GM12878 (cell line): Measurements from ENCODE around the gene GPSM1. TPM values are rescaled to one million over a fixed set of nuclear protein-coding genes. Genes with fewer than 3 reads are reported as not detected.

Source experiments
- ATAC-seq: fragments of 200-7000 bp; cut with Tn5 transposase; 3 replicates; pipeline ENCODE4 v1.9.1; 2020; ENCODE audit warnings: mild to moderate bottlenecking, moderate library complexity
- BruUV-seq: library from RNA; stranded (reverse); fragments of 400-500 nt; replicated peaks from 2 replicates; lab custom pipeline; 2021; lab: Mats Ljungman, UMichigan
- CTCF ChIA-PET: fragments of 300-600 bp; sonication (Branson Sonifier 250); formaldehyde crosslinking; extraction: SDS; loops from one replicate; lab custom pipeline; 2021; ENCODE audit warnings: inconsistent platforms; lab: Yijun Ruan, JAX
- POLR2A ChIA-PET: fragments of 350-600 bp; formaldehyde crosslinking; extraction: SDS; loops from one replicate; lab custom pipeline; 2021; ENCODE audit warnings: inconsistent platforms; lab: Charles Lee
- RAD21 ChIA-PET: fragments of 300-600 bp; sonication (Branson Sonifier 250); formaldehyde crosslinking; loops from one replicate; lab custom pipeline; 2023; ENCODE audit warnings: antibody characterized with exemption; ENCODE audit not compliant: unreplicated experiment; lab: Charles Lee
- SMC1A ChIA-PET: fragments of 300-600 bp; sonication (Branson Sonifier 250); formaldehyde crosslinking; loops from one replicate; lab custom pipeline; 2023; ENCODE audit not compliant: unreplicated experiment, uncharacterized antibody; lab: Charles Lee
- DNase-seq: peaks from one replicate; pipeline ENCODE4 v3.0.0-alpha.2; 2011; ENCODE audit warnings: low read depth, low spot score
- FAIRE-seq: peaks from 3 replicates; lab custom pipeline; 2011; peaks lifted over from hg19 to GRCh38; lab: Jason Lieb, UNC
- H2AFZ ChIP-seq: 2 replicates; pipeline ENCODE4 v1.6.0; 2011; ENCODE audit warnings: low read depth, low read length, control low read depth; ENCODE audit not compliant: control insufficient read depth
- H3K27ac ChIP-seq: 2 replicates; pipeline ENCODE4 v1.5.1; 2011; ENCODE audit warnings: control low read depth; ENCODE audit not compliant: control insufficient read depth, insufficient read depth
- H3K27me3 ChIP-seq, 2 experiments: replicated peaks in 1 of 2; 2 replicates each; pipeline versions ENCODE4 v1.6.0 to v1.6.1; 2011; ENCODE audit warnings: low read length in 1 of 2; ENCODE audit not compliant: control insufficient read depth in 2 of 2, insufficient read depth in 2 of 2
- H3K36me3 ChIP-seq, 2 experiments: 2 replicates each; pipeline ENCODE4 v1.5.1; 2011; ENCODE audit warnings: low read length in 1 of 2; ENCODE audit not compliant: control insufficient read depth in 2 of 2, insufficient read depth in 2 of 2
- H3K4me1 ChIP-seq: 2 replicates; pipeline ENCODE4 v1.6.1; 2011; ENCODE audit warnings: mild to moderate bottlenecking, low read length, moderate library complexity, mixed read lengths; ENCODE audit not compliant: control insufficient read depth, insufficient read depth
- H3K4me2 ChIP-seq: 2 replicates; pipeline ENCODE4 v1.6.0; 2011; ENCODE audit warnings: control low read depth; ENCODE audit not compliant: control insufficient read depth, insufficient read depth
- H3K4me3 ChIP-seq: fragments of 200-600 bp; sonication (generic); 2 replicates; pipeline ENCODE4 v1.5.1; 2016
- H3K79me2 ChIP-seq: 2 replicates; pipeline ENCODE4 v1.6.0; 2011; ENCODE audit warnings: low read length; ENCODE audit not compliant: control insufficient read depth, insufficient read depth
- H3K9ac ChIP-seq: 2 replicates; pipeline ENCODE4 v1.8.0; 2011; ENCODE audit warnings: low read length, control low read depth, mixed read lengths; ENCODE audit not compliant: control insufficient read depth, insufficient read depth
- H3K9me3 ChIP-seq: replicated peaks from 3 replicates; pipeline ENCODE4 v1.5.1; 2011; ENCODE audit warnings: mild to moderate bottlenecking, low read length; ENCODE audit not compliant: control insufficient read depth, insufficient read depth
- H4K20me1 ChIP-seq: 2 replicates; pipeline ENCODE4 v1.6.0; 2011; ENCODE audit not compliant: control insufficient read depth, insufficient read depth
- CHD1 ChIP-seq: IDR thresholded peaks from 2 replicates; pipeline ENCODE4 v1.6.1; 2012; ENCODE audit warnings: low read depth, low read length, improper control_type of control experiment
- E2F4 ChIP-seq: IDR thresholded peaks from 2 replicates; pipeline ENCODE4 v1.6.1; 2012; ENCODE audit warnings: low read depth, low read length, improper control_type of control experiment
- EGR1 ChIP-seq, 2 experiments: IDR thresholded peaks; 1 replicate in 1 of 2; 2 replicates in 1 of 2; pipeline ENCODE4 v1.6.1; 2011 to 2012; ENCODE audit warnings: low read depth in 2 of 2, low read length in 2 of 2, borderline replicate concordance in 1 of 2, mild to moderate bottlenecking in 1 of 2, moderate library complexity in 1 of 2
- GATAD2B ChIP-seq: fragments of 450-650 bp; conservative IDR thresholded peaks from 2 replicates; pipeline ENCODE4 v1.6.1; 2017; ENCODE audit warnings: low read depth, mild to moderate bottlenecking, moderate library complexity
- MTA3 ChIP-seq: IDR thresholded peaks from 2 replicates; pipeline ENCODE4 v1.6.1; 2012; ENCODE audit warnings: low read length, inconsistent platforms, borderline replicate concordance
- NFIC ChIP-seq: IDR thresholded peaks from 2 replicates; pipeline ENCODE4 v1.6.1; 2012; ENCODE audit warnings: low read depth, mild to moderate bottlenecking, inconsistent platforms, low read length, moderate library complexity
- NFXL1 ChIP-seq: fragments of 450-650 bp; IDR thresholded peaks from 2 replicates; pipeline ENCODE4 v1.6.1; 2017; ENCODE audit warnings: antibody characterized with exemption, mild to moderate bottlenecking, borderline replicate concordance
- NFYA ChIP-seq: IDR thresholded peaks from 2 replicates; pipeline ENCODE4 v1.6.1; 2011; ENCODE audit warnings: low read depth, mild to moderate bottlenecking, low read length, improper control_type of control experiment, borderline replicate concordance
- NR2F1 ChIP-seq: fragments of 450-650 bp; conservative IDR thresholded peaks from 2 replicates; pipeline ENCODE4 v1.6.1; 2017; ENCODE audit warnings: mild to moderate bottlenecking
- RAD21 ChIP-seq: IDR thresholded peaks from 2 replicates; pipeline ENCODE4 v1.6.1; 2011; ENCODE audit warnings: mild to moderate bottlenecking, low read depth, low read length, moderate library complexity; ENCODE audit not compliant: insufficient read depth
- RAD51 ChIP-seq: fragments of 450-650 bp; IDR thresholded peaks from 2 replicates; pipeline ENCODE4 v1.6.1; 2016; ENCODE audit warnings: moderate library complexity, mild to moderate bottlenecking, inconsistent platforms
- RBBP5 ChIP-seq: fragments of 200-600 bp; sonication (generic); conservative IDR thresholded peaks from 2 replicates; pipeline ENCODE4 v1.6.1; 2016
- RCOR1 ChIP-seq: conservative IDR thresholded peaks from 2 replicates; pipeline ENCODE4 v1.6.1; 2012; ENCODE audit warnings: low read depth, low read length, improper control_type of control experiment
- YY1 ChIP-seq: IDR thresholded peaks from 2 replicates; pipeline ENCODE4 v1.6.1; 2011; ENCODE audit warnings: low read depth, mild to moderate bottlenecking, low read length
- ZNF24 ChIP-seq: fragments of 450-650 bp; IDR thresholded peaks from 2 replicates; pipeline ENCODE4 v1.6.1; 2017; ENCODE audit warnings: antibody characterized with exemption, mild to moderate bottlenecking
- ZNF592 ChIP-seq: fragments of 450-650 bp; IDR thresholded peaks from 2 replicates; pipeline ENCODE4 v1.6.1; 2017; ENCODE audit warnings: mild to moderate bottlenecking, moderate library complexity
- WGBS: methylation state at CpG from one replicate; pipeline ENCODE4 v1.1.6; 2016; ENCODE audit warnings: low lambda C conversion rate; ENCODE audit not compliant: insufficient replicate concordance, insufficient coverage; ENCODE audit errors: missing lambda C conversion rate; 5-methylcytosine and 5-hydroxymethylcytosine counted together
- in situ Hi-C: fragments of 300-500 bp; cut with MboI; formaldehyde crosslinking; loops from 9 replicates; pipeline ENCODE4 v1.14.3; 2018; ENCODE audit warnings: mixed read lengths
- intact Hi-C: fragments of 100-400 bp; cut with micrococcal nuclease; formaldehyde crosslinking; loops from one replicate; pipeline ENCODE4 v1.14.2; 2022; ENCODE audit not compliant: unreplicated experiment
- polyA plus RNA-seq, 11 experiments: library from polyadenylated mRNA; depleted of rRNA in 4 of 11; unstranded in 6 of 11; stranded (reverse) in 5 of 11; fragments of >200 nt; fragmentation: Nextera tagmentation in 4 of 11; fragmentation: Illumina TruSeq in 1 of 11; extraction: Ambion mirVana in 4 of 11; extraction: Trizol in 1 of 11; gene quantifications; 1 replicate in 1 of 11; 2 replicates in 10 of 11; pipeline versions ENCODE4 v1.2.1 to v1.2.3, GENCODE V29; 2011 to 2016; ENCODE audit warnings: inconsistent platforms in 2 of 11, missing spikeins in 2 of 11, low read depth in 1 of 11
- total RNA-seq, 4 experiments: library from RNA; depleted of rRNA in 3 of 4; stranded (reverse); fragments of >200 nt in 3 of 4; fragmentation: Illumina TruSeq in 1 of 4; extraction: Trizol in 1 of 4; gene quantifications; 2 replicates each; pipeline versions ENCODE4 v1.2.1 to v1.2.3, GENCODE V29; 2013 to 2021
- TF ChIP-seq, protein P1 (sequence below): IDR thresholded peaks from 2 replicates; pipeline ENCODE4 v1.6.1; 2012; ENCODE audit warnings: low read depth, low read length, improper control_type of control experiment

GPSM1 gene
- total and polyA plus RNA-seq, 10 of the 15 experiments (the other 5 are each of a cell fraction or from before 2014, with no cell fraction given): 0.04 to 0.10 (median 0.10) TPM; not detected in 7

- TF ChIP-seq ZNF592: no peak
- no peak for TF ChIP-seq GATAD2B
- no peak for TF ChIP-seq RBBP5
- TF ChIP-seq NFXL1: no peak
Observed at GRCh38 chr9:136300016-136300545, 27.3 kb upstream of the GPSM1 start (continued).

GRCh38 chr9:136300866-136301265 lies 26.5 kb upstream of the GPSM1 start:
- no TSS peak for BruUV-seq
- no peak overlapping the region for H3K4me3 ChIP-seq
- no peaks in the 10 kb centered on the region for H3K79me2 ChIP-seq
- WGBS: 65% methylated on average over 13 of the region's 13 CpGs
- no peaks in the 10 kb centered on the region for H3K36me3 ChIP-seq
- no peaks in the 10 kb centered on the region for H3K9me3 ChIP-seq
- DNase-seq (no peak), FAIRE-seq (no peak), ATAC-seq (no peak)
- no peak overlapping the region for H3K4me2 ChIP-seq
- ChIA-PET POLR2A (no interaction called here), CTCF (no interaction called here), RAD21 (no interaction called here), SMC1A (no interaction called here)
- H2AFZ ChIP-seq: no peak overlapping the region
- no peaks in the 10 kb centered on the region for H3K27me3 ChIP-seq
- no peaks in the 10 kb centered on the region for H3K4me1 ChIP-seq
- no peaks in the 10 kb centered on the region for H4K20me1 ChIP-seq
- in situ Hi-C loops (no loop called here), intact Hi-C loops (no loop called here)
- H3K27ac ChIP-seq: no peak overlapping the region
- H3K9ac ChIP-seq: no peak overlapping the region
- TF ChIP-seq CHD1 (no peak), NR2F1 (no peak), EGR1 (IDR thresholded peaks at IDR 0.05; ENCODE audit: borderline replicate concordance in 1 of 2, low read depth in 2 of 2, low read length in 2 of 2) (no peak), NFYA (no peak), RAD51 (no peak), YY1 (no peak), RCOR1 (no peak), RAD21 (no peak), ZNF24 (no peak), MTA3 (no peak), E2F4 (no peak), NFIC (no peak)
- TF ChIP-seq, protein P1, sequence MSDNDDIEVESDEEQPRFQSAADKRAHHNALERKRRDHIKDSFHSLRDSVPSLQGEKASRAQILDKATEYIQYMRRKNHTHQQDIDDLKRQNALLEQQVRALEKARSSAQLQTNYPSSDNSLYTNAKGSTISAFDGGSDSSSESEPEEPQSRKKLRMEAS: no peak
